GM18505 (cell line): ENCODE measurements around the gene CADM3.
A peak's percentile ranks its signal among the peaks of the same experiment; 100 is the strongest.

ENCODE experiments used
- ATAC-seq: cut with Tn5 transposase; IDR thresholded peaks from one replicate; pipeline ENCODE4 v1.9.1; 2021; ENCODE audit not compliant: unreplicated experiment
- POLR2A ChIP-seq: IDR thresholded peaks from 4 replicates; pipeline ENCODE4 v1.6.1; 2011; ENCODE audit warnings: borderline replicate concordance; ENCODE audit not compliant: insufficient read depth, insufficient read length; ENCODE audit errors: extremely low read depth

CADM3 gene

DNA sequence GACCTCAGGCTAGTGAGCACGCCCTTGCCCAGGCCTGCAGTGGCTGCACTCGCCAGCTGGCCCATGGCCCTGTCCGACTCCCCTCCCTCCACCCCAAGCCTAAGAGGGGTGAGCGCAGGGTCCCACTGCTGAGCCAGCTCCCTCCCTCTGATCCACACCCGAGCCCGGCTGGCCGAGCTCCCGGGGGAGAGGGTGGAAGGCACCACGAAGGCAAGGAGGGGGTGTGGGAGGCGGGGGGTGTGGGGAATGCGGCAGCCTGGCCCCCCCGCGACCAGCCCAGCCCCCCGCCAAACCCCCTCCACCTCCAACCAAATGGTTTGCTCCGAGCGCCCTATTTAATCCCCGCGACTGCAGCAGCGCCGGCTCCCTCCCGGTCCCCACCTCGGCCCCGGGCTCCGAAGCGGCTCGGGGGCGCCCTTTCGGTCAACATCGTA is at the start of gene CADM3:
Gene CADM3 (plus strand): TSS at position 362 of the 434 bp plus-strand sequence. CDS start 151 bp downstream, outside the sequence.
- ATAC-seq: no peak
- no peak for TF ChIP-seq POLR2A

- peak; percentile 80 for ATAC-seq
- no peak for TF ChIP-seq POLR2A
Observed at GRCh38 chr1:159122005-159122621, 49.3 kb upstream of the CADM3 start.

GRCh38 chr1:159123587-159123986 is 47.8 kb upstream of the CADM3 start:
- no peak for ATAC-seq
- no peak for TF ChIP-seq POLR2A

DNA sequence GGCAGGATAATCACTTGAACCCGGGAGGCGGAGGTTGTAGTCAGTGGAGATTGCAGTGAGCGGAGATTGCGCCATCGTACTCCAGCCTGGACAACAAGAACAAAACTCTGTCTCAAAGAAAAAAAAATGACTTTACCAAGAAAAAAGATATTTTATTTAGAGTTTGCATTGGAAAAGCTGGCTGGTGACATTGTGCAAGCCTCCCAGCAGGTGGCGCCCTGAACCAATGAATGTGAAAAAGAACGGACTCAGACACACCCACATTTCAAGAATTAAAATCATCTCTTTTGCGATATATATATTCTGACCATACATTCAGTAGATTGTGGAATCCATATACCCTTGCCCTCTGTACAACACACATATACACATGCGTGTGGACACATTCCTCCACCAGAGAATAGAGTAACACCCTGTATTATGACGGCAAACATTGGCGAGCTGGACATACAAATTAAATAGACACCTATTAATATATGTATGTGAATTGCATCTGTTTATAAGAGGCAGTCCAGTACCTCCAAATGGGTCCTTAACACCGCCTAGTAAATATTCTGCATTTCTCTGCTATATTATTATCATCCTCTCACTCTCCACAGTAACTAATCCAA is 39.0 kb upstream of the CADM3 start:
- TF ChIP-seq POLR2A: no peak
- no peak for ATAC-seq

GRCh38 chr1:159140474-159140873 is 30.9 kb upstream of the CADM3 start:
- no peak for TF ChIP-seq POLR2A
- no peak for ATAC-seq

DNA sequence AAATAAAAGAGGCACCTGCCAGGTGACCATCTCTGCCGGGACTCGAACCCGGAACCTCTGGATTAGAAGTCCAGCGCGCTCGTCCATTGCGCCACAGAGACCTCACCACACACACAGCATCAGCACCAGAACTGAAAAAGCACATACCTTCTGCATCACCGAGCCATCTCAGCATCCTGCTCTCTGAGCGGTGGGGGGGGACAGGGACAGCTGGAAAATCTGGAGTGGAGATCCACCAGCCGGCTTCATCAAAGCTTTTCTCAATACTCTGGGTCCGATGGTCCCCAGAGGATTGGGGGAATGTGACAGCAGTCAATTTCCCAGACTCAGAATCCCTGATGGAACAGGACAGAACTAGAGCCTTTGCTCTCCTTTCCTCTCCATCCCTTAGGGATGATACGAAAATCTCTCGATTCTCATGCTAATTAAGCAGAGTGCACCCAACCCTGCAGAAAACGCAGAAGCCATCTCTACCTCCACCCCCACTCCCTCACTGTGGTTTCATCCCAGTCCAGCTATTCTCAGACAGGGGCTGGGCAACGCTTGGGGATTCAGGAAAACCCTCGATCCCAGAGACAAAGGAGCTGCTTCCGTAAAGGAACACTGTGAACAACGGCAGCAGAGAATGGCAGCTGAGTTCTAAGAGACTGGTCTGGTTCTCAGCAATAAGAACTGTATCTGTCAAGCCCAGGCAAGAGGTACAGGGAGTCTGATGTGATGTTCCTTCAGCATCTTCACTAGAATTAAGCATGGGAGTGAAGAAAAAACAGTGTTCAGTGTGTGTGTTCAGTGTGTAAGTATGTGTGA is 29.6 kb upstream of the CADM3 start:
- ATAC-seq: no peak
- no peak for TF ChIP-seq POLR2A

DNA sequence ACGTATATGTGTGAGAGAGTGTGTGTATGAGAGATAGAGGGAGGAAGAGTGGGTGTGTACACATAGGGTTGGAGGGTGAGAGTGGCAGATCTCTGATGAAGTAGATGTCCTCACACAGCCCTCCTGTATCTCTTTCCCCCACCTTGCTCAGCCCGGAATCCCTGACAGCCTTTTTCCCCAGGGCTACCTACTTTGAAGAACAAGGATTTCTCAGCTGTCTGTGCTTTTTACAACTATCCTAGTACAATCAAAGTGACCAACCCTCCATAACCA is 29.1 kb upstream of the CADM3 start:
- no peak for ATAC-seq
- TF ChIP-seq POLR2A: no peak

GRCh38 chr1:159142726-159143510 is 28.5 kb upstream of the CADM3 start:
- ATAC-seq: no peak
- TF ChIP-seq POLR2A: no peak

- TF ChIP-seq POLR2A: no peak
- ATAC-seq: no peak
Observed at GRCh38 chr1:159144571-159144970, 26.8 kb upstream of the CADM3 start.

GRCh38 chr1:159146980-159147379 is 24.4 kb upstream of the CADM3 start:
- no peak for ATAC-seq

DNA sequence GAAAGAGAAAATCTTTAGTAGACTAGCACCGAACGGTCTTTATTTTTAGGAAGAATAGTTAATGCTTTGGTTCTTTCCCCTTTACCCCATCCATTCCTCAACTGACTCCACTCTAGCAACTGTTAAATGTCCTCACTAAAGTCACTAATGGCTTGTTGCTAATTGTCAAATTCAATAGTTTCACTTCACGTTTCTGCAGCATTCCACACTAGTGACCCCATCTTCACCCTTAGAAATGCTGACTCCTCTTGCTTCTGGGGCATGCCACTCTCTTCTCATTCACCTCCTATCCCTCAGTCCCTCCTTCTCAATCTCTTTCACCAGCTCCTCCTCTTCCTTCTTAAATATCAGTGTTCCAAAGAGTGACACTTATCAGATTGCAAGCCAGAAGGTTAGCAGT is 19.4 kb upstream of the CADM3 start:
- no peak for TF ChIP-seq POLR2A
- no peak for ATAC-seq

More at GRCh38 chr1:159146980-159147379, 24.4 kb upstream of the CADM3 start:
- TF ChIP-seq POLR2A: no peak

- ATAC-seq: peak; percentile 74
- no peak for TF ChIP-seq POLR2A
Observed at GRCh38 chr1:159161001-159161718, 10.3 kb upstream of the CADM3 start.

GRCh38 chr1:159161719-159162026 is 9.7 kb upstream of the CADM3 start:
- TF ChIP-seq POLR2A: no peak
- ATAC-seq: no peak

- ATAC-seq: no peak
- TF ChIP-seq POLR2A: no peak
Observed at GRCh38 chr1:159162516-159163265, 8.7 kb upstream of the CADM3 start.
